OCI-LY1 (cell line): Measurements from ENCODE around the gene LINGO4.

ENCODE experiments used
- H2AFZ ChIP-seq: fragments of 200-600 bp; sonication (generic), shearing (Covaris generic); 2 replicates; pipeline ENCODE4 v1.6.0; 2014; ENCODE audit warnings: antibody characterized with exemption, mild to moderate bottlenecking, low read length
- H3F3A ChIP-seq: fragments of 200-600 bp; sonication (generic), shearing (Covaris generic); 2 replicates; pipeline ENCODE4 v1.6.0; 2014; ENCODE audit warnings: mild to moderate bottlenecking, antibody characterized with exemption, low read length, moderate library complexity; ENCODE audit not compliant: insufficient read depth
- H3K27ac ChIP-seq: fragments of 200-600 bp; sonication (generic); 2 replicates; pipeline ENCODE4 v1.5.1; 2014; ENCODE audit warnings: low read length, mixed run types, mild to moderate bottlenecking, low read depth; ENCODE audit not compliant: poor library complexity, severe bottlenecking
- H3K27me3 ChIP-seq: fragments of 200-600 bp; sonication (generic); 2 replicates; pipeline ENCODE4 v1.6.0; 2014; ENCODE audit warnings: antibody characterized with exemption, mild to moderate bottlenecking, low read length, moderate library complexity; ENCODE audit not compliant: insufficient read depth
- H3K36me3 ChIP-seq: fragments of 200-600 bp; sonication (generic); 2 replicates; pipeline ENCODE4 v1.6.1; 2014; ENCODE audit warnings: mild to moderate bottlenecking, antibody characterized with exemption, low read length, moderate library complexity, mixed read lengths; ENCODE audit not compliant: insufficient read depth
- H3K4me1 ChIP-seq: fragments of 200-600 bp; sonication (generic); 2 replicates; pipeline ENCODE4 v1.5.1; 2014; ENCODE audit warnings: mild to moderate bottlenecking, low read length, moderate library complexity; ENCODE audit not compliant: insufficient read depth, severe bottlenecking
- H3K4me2 ChIP-seq: fragments of 200-600 bp; sonication (generic), shearing (Covaris generic); 2 replicates; pipeline ENCODE4 v1.6.1; 2014; ENCODE audit warnings: low read length
- H3K4me3 ChIP-seq: fragments of 200-600 bp; sonication (generic); 2 replicates; pipeline ENCODE4 v1.5.1; 2014; ENCODE audit warnings: low read length, low read depth, mild to moderate bottlenecking, mixed read lengths; ENCODE audit not compliant: poor library complexity, severe bottlenecking
- H3K79me2 ChIP-seq: fragments of 200-600 bp; shearing (Covaris generic); 2 replicates; pipeline ENCODE4 v1.6.1; 2016; ENCODE audit warnings: mixed run types, low read length, mixed read lengths; ENCODE audit not compliant: insufficient read depth
- H3K9ac ChIP-seq: fragments of 200-600 bp; sonication (generic), shearing (Covaris generic); 2 replicates; pipeline ENCODE4 v1.6.1; 2014; ENCODE audit warnings: mild to moderate bottlenecking, low read length, mixed read lengths
- H3K9me2 ChIP-seq: fragments of 200-600 bp; sonication (generic), shearing (Covaris generic); 2 replicates; pipeline ENCODE4 v1.6.1; 2014; ENCODE audit warnings: low read depth, mild to moderate bottlenecking, low read length, mixed read lengths
- H3K9me3 ChIP-seq: fragments of 200-600 bp; shearing (Covaris generic); 2 replicates; pipeline ENCODE4 v1.6.1; 2014; ENCODE audit warnings: low read length, mixed read lengths
- H4K20me1 ChIP-seq: fragments of 200-600 bp; sonication (generic), shearing (Covaris generic); 2 replicates; pipeline ENCODE4 v1.6.0; 2016; ENCODE audit warnings: mild to moderate bottlenecking, low read length; ENCODE audit not compliant: insufficient read depth
- EZH2 ChIP-seq: fragments of 200-600 bp; sonication (generic), shearing (Covaris generic); IDR thresholded peaks from 2 replicates; pipeline ENCODE4 v1.8.0; 2017; ENCODE audit warnings: borderline replicate concordance, mixed run types, mild to moderate bottlenecking, antibody characterized with exemption, low read length, moderate library complexity, mixed read lengths
- TF ChIP-seq, protein P1 (sequence below): fragments of 200-600 bp; sonication (generic), shearing (Covaris generic); IDR thresholded peaks from 2 replicates; pipeline ENCODE4 v1.5.1; 2017; ENCODE audit warnings: mild to moderate bottlenecking, antibody characterized with exemption, low read length, moderate library complexity, mixed read lengths

LINGO4 gene

GRCh38 chr1:151830055-151830454 lies 24.8 kb upstream of the LINGO4 start:
- no peaks in the 10 kb centered on the region for H3K9me3 ChIP-seq
- no peak overlapping the region for H3K4me2 ChIP-seq
- H3K4me3 ChIP-seq = no peak overlapping the region
- H3K36me3 ChIP-seq = no peaks in the 10 kb centered on the region
- no peaks in the 10 kb centered on the region for H3K27me3 ChIP-seq
- no peak overlapping the region for H3K9ac ChIP-seq
- no peaks in the 10 kb centered on the region for H3K9me2 ChIP-seq
- H3K4me1 ChIP-seq = no peaks in the 10 kb centered on the region
- no peak overlapping the region for H3K27ac ChIP-seq
- H3K79me2 ChIP-seq = no peaks in the 10 kb centered on the region
- no peaks in the 10 kb centered on the region for H4K20me1 ChIP-seq
- no peak for TF ChIP-seq EZH2
- TF ChIP-seq, protein P1, sequence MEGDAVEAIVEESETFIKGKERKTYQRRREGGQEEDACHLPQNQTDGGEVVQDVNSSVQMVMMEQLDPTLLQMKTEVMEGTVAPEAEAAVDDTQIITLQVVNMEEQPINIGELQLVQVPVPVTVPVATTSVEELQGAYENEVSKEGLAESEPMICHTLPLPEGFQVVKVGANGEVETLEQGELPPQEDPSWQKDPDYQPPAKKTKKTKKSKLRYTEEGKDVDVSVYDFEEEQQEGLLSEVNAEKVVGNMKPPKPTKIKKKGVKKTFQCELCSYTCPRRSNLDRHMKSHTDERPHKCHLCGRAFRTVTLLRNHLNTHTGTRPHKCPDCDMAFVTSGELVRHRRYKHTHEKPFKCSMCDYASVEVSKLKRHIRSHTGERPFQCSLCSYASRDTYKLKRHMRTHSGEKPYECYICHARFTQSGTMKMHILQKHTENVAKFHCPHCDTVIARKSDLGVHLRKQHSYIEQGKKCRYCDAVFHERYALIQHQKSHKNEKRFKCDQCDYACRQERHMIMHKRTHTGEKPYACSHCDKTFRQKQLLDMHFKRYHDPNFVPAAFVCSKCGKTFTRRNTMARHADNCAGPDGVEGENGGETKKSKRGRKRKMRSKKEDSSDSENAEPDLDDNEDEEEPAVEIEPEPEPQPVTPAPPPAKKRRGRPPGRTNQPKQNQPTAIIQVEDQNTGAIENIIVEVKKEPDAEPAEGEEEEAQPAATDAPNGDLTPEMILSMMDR = no peak
- H2AFZ ChIP-seq = no peak overlapping the region
- no peaks in the 10 kb centered on the region for H3F3A ChIP-seq

- Histone ChIP-seq H3K4me3 (no peak overlapping the region), H3K27me3 (no peaks in the 10 kb centered on the region), H4K20me1 (no peaks in the 10 kb centered on the region), H3K4me1 (no peaks in the 10 kb centered on the region), H3K79me2 (no peaks in the 10 kb centered on the region), H3K4me2 (no peak overlapping the region), H2AFZ (no peak overlapping the region), H3K9me3 (no peaks in the 10 kb centered on the region), H3K36me3 (no peaks in the 10 kb centered on the region), H3K9me2 (no peaks in the 10 kb centered on the region), H3F3A (no peaks in the 10 kb centered on the region), H3K9ac (no peak overlapping the region), H3K27ac (no peak overlapping the region)
- TF ChIP-seq, protein P1 = no peak
- TF ChIP-seq EZH2 = no peak
These were observed 24.3 kb upstream of the LINGO4 start for GRCh38 chr1:151829352-151830046.

DNA sequence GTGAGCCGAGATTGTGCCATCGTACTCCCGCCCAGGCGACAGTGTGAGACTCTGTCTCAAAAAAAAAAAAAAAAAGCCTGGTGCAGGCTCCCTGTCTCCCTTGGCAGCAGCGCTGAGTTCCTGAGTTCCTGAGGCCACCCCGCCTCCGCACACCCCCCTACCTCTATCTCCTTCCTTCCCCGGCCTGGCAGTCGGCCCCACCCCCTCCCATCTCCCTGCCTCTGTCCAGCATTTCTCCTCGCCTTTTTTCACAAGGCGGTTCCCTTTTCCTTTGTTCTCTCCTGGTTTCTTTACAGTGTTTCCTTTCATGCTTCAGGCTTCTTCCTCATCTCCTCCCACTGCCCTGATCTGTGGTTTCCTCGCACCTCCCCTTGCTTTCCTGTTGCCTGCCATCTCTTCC lies 23.7 kb upstream of the LINGO4 start:
- H3K9me3 ChIP-seq = no peaks in the 10 kb centered on the region
- no peak overlapping the region for H3K4me3 ChIP-seq
- H3K27me3 ChIP-seq = no peaks in the 10 kb centered on the region
- H3K9me2 ChIP-seq = no peaks in the 10 kb centered on the region
- no peaks in the 10 kb centered on the region for H3K4me1 ChIP-seq
- no peaks in the 10 kb centered on the region for H3K79me2 ChIP-seq
- H3K27ac ChIP-seq = no peak overlapping the region
- H3F3A ChIP-seq = no peaks in the 10 kb centered on the region
- H3K9ac ChIP-seq = no peak overlapping the region
- no peaks in the 10 kb centered on the region for H3K36me3 ChIP-seq
- H3K4me2 ChIP-seq = no peak overlapping the region
- no peak overlapping the region for H2AFZ ChIP-seq
- H4K20me1 ChIP-seq = no peaks in the 10 kb centered on the region
- TF ChIP-seq EZH2 = no peak
- TF ChIP-seq, protein P1 = no peak
